GM12873 (cell line): ENCODE results near the gene LRG1.

Experiments used
- TF ChIP-seq, protein P1 (sequence below): IDR thresholded peaks from 2 replicates; pipeline ENCODE4 v1.5.1; 2012; ENCODE audit warnings: low read depth, mild to moderate bottlenecking, moderate library complexity, low read length, control low read depth; ENCODE audit not compliant: insufficient read depth; ENCODE audit errors: missing control alignments

LRG1 gene

DNA sequence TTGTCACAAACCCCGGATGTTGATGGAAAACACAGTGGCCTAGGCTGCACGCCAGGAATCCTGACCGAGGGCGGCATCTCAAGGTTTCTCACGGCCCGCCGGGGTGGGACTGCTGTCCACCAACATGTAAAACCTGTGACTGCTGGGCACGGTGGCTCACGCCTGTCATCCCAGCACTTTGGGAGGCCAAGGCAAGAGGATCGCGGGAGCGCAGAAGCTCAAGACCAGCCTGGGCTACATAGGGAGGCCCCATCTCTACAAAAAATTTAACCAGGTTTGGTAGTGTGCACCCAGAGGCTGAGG lies 32.7 kb downstream of the LRG1 start:
- TF ChIP-seq, protein P1, sequence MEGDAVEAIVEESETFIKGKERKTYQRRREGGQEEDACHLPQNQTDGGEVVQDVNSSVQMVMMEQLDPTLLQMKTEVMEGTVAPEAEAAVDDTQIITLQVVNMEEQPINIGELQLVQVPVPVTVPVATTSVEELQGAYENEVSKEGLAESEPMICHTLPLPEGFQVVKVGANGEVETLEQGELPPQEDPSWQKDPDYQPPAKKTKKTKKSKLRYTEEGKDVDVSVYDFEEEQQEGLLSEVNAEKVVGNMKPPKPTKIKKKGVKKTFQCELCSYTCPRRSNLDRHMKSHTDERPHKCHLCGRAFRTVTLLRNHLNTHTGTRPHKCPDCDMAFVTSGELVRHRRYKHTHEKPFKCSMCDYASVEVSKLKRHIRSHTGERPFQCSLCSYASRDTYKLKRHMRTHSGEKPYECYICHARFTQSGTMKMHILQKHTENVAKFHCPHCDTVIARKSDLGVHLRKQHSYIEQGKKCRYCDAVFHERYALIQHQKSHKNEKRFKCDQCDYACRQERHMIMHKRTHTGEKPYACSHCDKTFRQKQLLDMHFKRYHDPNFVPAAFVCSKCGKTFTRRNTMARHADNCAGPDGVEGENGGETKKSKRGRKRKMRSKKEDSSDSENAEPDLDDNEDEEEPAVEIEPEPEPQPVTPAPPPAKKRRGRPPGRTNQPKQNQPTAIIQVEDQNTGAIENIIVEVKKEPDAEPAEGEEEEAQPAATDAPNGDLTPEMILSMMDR: no peak

DNA sequence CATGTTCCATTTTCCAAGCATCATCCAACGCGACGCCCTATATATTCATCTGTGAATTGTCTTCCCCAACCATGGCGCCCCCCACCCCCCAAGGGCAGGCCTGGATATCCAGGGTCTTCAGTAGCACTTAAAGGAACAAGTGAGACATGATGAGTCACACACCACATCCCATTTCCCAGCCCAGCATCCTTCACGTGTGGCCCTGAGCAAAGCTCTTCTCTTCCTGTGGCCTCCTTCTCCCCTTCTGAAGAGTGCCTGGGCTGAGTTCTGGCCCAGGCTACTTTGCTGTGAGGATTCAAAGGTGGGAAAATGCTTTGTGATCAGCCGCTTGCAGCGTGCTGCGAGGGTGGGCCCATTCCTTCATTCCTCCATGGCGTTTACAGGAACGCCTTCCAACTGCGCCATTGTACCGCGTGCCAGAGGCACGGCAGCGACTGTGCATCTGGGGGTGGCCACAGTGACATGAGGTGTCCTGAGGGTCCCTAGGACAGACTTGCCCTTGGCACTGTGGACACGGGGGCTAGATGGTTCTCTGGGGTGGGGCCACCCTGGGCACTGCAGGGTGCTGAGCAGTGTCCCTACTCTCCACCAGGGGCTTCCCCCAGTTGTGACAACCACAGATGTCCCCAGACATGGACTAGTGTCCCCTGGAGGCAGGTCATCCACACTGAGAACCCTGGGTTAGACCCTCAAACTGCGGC lies 33.2 kb downstream of the LRG1 start:
- TF ChIP-seq, protein P1: no peak

DNA sequence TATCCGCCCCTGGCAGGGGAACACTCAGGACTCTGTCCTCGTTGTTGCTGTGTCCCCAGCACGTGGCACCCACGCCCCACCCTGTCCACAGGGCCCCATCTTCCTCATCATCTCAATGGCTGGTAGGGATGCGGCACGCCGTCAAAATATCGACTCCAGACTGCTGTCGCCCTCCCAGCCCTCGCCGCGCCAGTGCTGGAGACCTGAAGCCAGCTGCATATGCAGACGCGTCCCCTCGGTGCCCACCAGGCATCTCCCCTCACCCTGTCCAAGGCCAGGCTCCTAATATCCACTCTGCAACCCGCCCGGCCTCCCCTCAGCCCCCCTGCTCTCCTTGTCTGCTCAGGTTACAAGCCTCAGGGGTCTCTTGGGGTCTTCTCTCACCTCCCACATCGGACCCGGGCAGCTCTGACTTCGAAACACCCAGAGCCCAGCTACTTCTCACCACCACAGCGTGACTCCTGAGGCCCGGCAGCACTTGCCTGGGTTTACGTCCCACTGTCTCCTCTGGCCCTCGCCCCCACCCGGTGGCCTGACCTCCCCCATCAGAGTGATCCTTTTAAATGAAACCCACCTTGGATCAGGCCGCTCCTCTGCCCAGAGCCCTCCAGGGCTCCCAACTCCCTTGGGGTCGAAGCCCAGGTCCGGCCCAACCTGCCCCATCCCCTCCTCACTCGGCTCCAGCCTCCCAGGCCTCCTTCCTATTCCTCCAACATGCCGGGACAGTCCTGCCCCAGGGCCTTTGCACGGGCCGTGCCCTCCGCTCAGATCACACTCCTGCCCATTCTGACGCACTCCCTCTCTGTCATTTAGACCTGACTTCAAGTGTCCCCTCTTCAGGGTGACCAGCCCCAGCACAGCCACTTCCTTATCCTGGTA lies 34.0 kb downstream of the LRG1 start:
- TF ChIP-seq, protein P1: no peak

DNA sequence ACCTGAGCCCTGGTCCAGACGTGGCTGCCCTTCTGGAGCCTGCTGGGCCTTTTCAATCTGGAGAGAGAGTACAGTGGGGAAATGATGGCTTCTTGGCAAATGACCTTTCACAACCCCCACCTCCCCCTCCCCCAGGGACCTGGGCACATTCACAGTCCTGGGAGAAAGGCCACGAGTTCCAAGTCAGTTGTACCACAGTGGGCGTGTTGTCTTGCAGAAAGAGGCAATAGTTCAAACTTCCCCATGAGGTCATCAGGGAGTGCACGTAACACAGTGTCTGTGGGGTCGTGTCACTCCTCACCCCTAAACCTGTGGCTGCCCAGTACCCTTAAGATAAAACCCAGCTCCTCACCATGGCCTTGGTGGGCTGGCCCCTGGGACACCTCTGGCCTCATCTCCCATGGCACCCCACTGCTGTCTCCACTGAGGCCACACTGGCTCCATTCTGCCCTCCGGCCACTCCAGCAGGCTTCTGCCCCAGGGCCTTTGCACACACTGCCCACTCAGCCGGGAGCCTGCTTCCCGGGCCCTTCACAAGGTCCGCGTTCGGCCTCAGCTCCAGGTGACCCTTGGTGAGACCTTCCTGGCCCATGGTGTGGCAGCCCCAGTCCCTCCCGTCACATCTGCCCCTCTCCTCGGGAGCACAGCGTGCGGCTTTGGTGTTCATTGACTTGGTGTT lies 34.8 kb downstream of the LRG1 start:
- TF ChIP-seq, protein P1: no peak

DNA sequence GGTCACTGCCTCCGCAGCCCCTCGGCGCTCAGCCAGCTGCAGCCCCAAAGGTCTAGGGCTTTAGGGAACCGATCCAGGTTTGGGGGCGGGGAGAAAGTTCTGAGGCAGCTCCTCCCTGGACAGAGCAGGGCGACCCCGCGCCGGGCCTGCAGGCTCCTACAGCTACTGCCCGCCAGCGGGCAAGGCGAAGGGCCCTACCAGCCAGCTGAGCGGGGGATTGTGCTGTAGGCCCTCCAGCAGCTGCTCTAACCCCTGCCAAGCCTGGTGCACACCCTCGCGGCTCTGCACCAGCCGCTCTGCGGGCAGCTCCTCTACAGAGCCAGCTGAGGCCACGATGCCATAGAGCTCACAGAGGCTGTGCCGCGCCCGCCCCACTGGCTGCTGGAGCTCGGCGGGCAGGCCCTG lies 35.5 kb downstream of the LRG1 start:
- TF ChIP-seq, protein P1: no peak

DNA sequence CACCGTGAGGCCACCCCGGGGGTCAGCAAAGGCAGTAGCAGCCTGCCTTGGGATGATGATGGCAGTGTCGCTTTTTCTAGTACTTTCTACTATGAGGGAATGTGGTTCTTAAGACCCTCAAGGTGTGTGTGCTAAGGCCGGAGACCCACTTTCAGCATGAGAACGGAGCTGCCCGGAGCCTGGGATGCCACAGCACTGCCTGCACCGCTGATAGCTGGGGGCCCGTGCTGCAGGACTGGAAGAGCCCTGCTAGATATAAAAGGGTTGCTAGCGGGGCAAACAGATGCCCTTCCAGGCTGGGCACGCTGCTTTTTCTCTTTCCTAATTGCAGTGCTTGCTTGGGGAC lies 36.0 kb downstream of the LRG1 start:
- TF ChIP-seq, protein P1: no peak
